RPMI7951 (cell line): ENCODE data around the gene TMEM203. TPM values are rescaled to one million over a fixed set of nuclear protein-coding genes. Genes with fewer than 3 reads are reported as not detected.

ENCODE experiments used
- total RNA-seq: library from RNA; depleted of rRNA; stranded (reverse); fragments of >200 nt; shearing (Covaris generic); gene quantifications from 2 replicates; pipeline ENCODE4 v1.2.3, GENCODE V29; 2014; rRNA removed

TMEM203 gene
- total RNA-seq, 1 experiment from 2014 or later: 40.0 TPM

Other genes starting within 250 kb of the TMEM203 start
- gene PTGDS, start 228.1 kb downstream of the TMEM203 start, total RNA-seq: 0.24 TPM in 1 of 2 replicates, not detected in the other
- gene LCNL1, start 222.7 kb downstream of the TMEM203 start, total RNA-seq: not detected in 2 replicates
- gene PAXX, start 213.2 kb downstream of the TMEM203 start, total RNA-seq: 24.5 and 50.9 TPM in 2 replicates
- gene CLIC3, start 209.1 kb downstream of the TMEM203 start, total RNA-seq: 0.68 and 1.7 TPM in 2 replicates
- 4.1 and 10.8 TPM in 2 replicates for gene ABCA2, start 177.4 kb downstream of the TMEM203 start, total RNA-seq
- gene FUT7, start 173.6 kb downstream of the TMEM203 start, total RNA-seq: not detected in 2 replicates
- gene NPDC1, start 159.5 kb downstream of the TMEM203 start, total RNA-seq: 0.60 and 1.6 TPM in 2 replicates
- not detected in 2 replicates for gene ENTPD2, start 151.6 kb downstream of the TMEM203 start, total RNA-seq
- gene SAPCD2, start 135.1 kb downstream of the TMEM203 start, total RNA-seq: 15.3 and 21.8 TPM in 2 replicates
- gene UAP1L1, start 128.1 kb downstream of the TMEM203 start, total RNA-seq: 7.6 and 10.0 TPM in 2 replicates
- 39.2 and 56.9 TPM in 2 replicates for gene MAN1B1, start 118.7 kb downstream of the TMEM203 start, total RNA-seq
- 30.8 and 37.5 TPM in 2 replicates for gene DPP7, start 90.9 kb downstream of the TMEM203 start, total RNA-seq
- 0.20 TPM in 1 of 2 replicates, not detected in the other for gene GRIN1, start 66.5 kb downstream of the TMEM203 start, total RNA-seq
- gene LRRC26, start 35.6 kb downstream of the TMEM203 start, total RNA-seq: not detected in 2 replicates
- gene TMEM210, start 33.6 kb downstream of the TMEM203 start, total RNA-seq: not detected in 2 replicates
- gene ANAPC2, start 17.1 kb downstream of the TMEM203 start, total RNA-seq: 8.1 and 9.8 TPM in 2 replicates
- gene SSNA1, start 17.0 kb downstream of the TMEM203 start, total RNA-seq: 72.8 and 99.2 TPM in 2 replicates
- 1.1 and 3.7 TPM in 2 replicates for gene TPRN, start 4.9 kb downstream of the TMEM203 start, total RNA-seq
- gene NDOR1, start 52 bp upstream of the TMEM203 start, total RNA-seq: 4.6 and 5.4 TPM in 2 replicates
- gene RNF208, start 16.6 kb upstream of the TMEM203 start, total RNA-seq: not detected in 2 replicates
- gene CYSRT1, start 19.5 kb upstream of the TMEM203 start, total RNA-seq: 0.36 and 1.1 TPM in 2 replicates
- not detected in 2 replicates for gene RNF224, start 21.9 kb upstream of the TMEM203 start, total RNA-seq
- gene SLC34A3, start 25.3 kb upstream of the TMEM203 start, total RNA-seq: not detected in 2 replicates
- 295 and 372 TPM in 2 replicates for gene TUBB4B, start 35.6 kb upstream of the TMEM203 start, total RNA-seq
- not detected in 2 replicates for gene STPG3, start 45.6 kb upstream of the TMEM203 start, total RNA-seq
- gene NELFB, start 49.7 kb upstream of the TMEM203 start, total RNA-seq: 34.2 and 46.8 TPM in 2 replicates
- under 0.01 TPM in 2 replicates for gene TOR4A, start 72.1 kb upstream of the TMEM203 start, total RNA-seq
- gene NRARP, start 96.6 kb upstream of the TMEM203 start, total RNA-seq: 0.12 TPM in 1 of 2 replicates, not detected in the other
- gene EXD3, start 217.5 kb upstream of the TMEM203 start, total RNA-seq: 0.24 and 1.3 TPM in 2 replicates
- gene NOXA1, start 217.7 kb upstream of the TMEM203 start, total RNA-seq: not detected in 2 replicates
- gene ENTPD8, start 235.7 kb upstream of the TMEM203 start, total RNA-seq: not detected in 2 replicates